H1 (cell line): ENCODE results near the gene SEH1L. TPM values are rescaled to one million over a fixed set of nuclear protein-coding genes. Genes with fewer than 3 reads are reported as not detected.

ENCODE experiments used
- CTCF ChIA-PET: fragments of 300-600 bp; sonication (Branson Sonifier 250); formaldehyde crosslinking; loops from one replicate; lab custom pipeline; 2021; ENCODE audit not compliant: partially characterized antibody; lab: Charles Lee
- POLR2A ChIA-PET: fragments of 300-600 bp; sonication (Branson Sonifier 250); formaldehyde crosslinking; loops from one replicate; lab custom pipeline; 2021; ENCODE audit warnings: inconsistent platforms; ENCODE audit not compliant: partially characterized antibody; lab: Charles Lee
- DNase-seq, 2 experiments: peaks; one replicate each; pipeline versions ENCODE4 v3.0.0 to v3.0.0-alpha.2; 2010 to 2022; ENCODE audit warnings: low spot score in 2 of 2, low read depth in 1 of 2, mixed read lengths in 1 of 2
- FAIRE-seq: peaks from 2 replicates; lab custom pipeline; 2011; peaks lifted over from hg19 to GRCh38; lab: Jason Lieb, UNC
- H2AFZ ChIP-seq: 2 replicates; pipeline ENCODE4 v1.8.1; 2012; ENCODE audit warnings: low read length, inconsistent platforms
- H2AK5ac ChIP-seq: 2 replicates; pipeline ENCODE4 v1.6.1; 2013; ENCODE audit warnings: low read depth, low read length
- H2BK120ac ChIP-seq: replicated peaks from 2 replicates; pipeline ENCODE3; 2013; ENCODE audit warnings: low read depth, low read length, inconsistent platforms
- H2BK12ac ChIP-seq: 2 replicates; pipeline ENCODE4 v1.6.1; 2013; ENCODE audit warnings: low read depth, low read length
- H2BK15ac ChIP-seq: 2 replicates; pipeline ENCODE4 v1.6.1; 2013; ENCODE audit warnings: low read length
- H2BK20ac ChIP-seq: 2 replicates; pipeline ENCODE4 v1.6.1; 2013; ENCODE audit warnings: low read length
- H2BK5ac ChIP-seq: 2 replicates; pipeline ENCODE4 v1.6.1; 2013; ENCODE audit warnings: low read depth, low read length
- H3K14ac ChIP-seq: 2 replicates; pipeline ENCODE4 v1.6.1; 2013; ENCODE audit warnings: inconsistent platforms; ENCODE audit not compliant: insufficient read length
- H3K18ac ChIP-seq: 2 replicates; pipeline ENCODE4 v1.6.1; 2013; ENCODE audit warnings: low read length; ENCODE audit errors: extremely low read depth
- H3K23ac ChIP-seq: 2 replicates; pipeline ENCODE4 v1.6.1; 2013; ENCODE audit warnings: inconsistent platforms; ENCODE audit not compliant: insufficient read length
- H3K23me2 ChIP-seq: 2 replicates; pipeline ENCODE4 v1.6.1; 2013; ENCODE audit warnings: low read depth, low read length
- H3K27ac ChIP-seq: 2 replicates; pipeline ENCODE4 v1.6.1; 2011; ENCODE audit warnings: low read depth, low read length, inconsistent platforms
- H3K27me3 ChIP-seq, 4 experiments: replicated peaks in 1 of 4; 1 replicate in 1 of 4; 2 replicates in 3 of 4; pipeline versions ENCODE4 v1.6.1 to v1.8.1; 2011 to 2013; ENCODE audit warnings: low read length in 3 of 4, mild to moderate bottlenecking in 3 of 4, inconsistent platforms in 2 of 4, mixed read lengths in 2 of 4, moderate library complexity in 1 of 4; ENCODE audit not compliant: control insufficient read depth in 3 of 4, insufficient read depth in 3 of 4; ENCODE audit errors: extremely low read depth in 1 of 4
- H3K36me3 ChIP-seq, 4 experiments: 2 replicates each; pipeline versions ENCODE4 v1.6.1 to v1.8.1; 2011 to 2013; ENCODE audit warnings: mild to moderate bottlenecking in 4 of 4, low read length in 3 of 4, moderate library complexity in 2 of 4, control low read depth in 1 of 4, inconsistent platforms in 1 of 4; ENCODE audit not compliant: insufficient read depth in 4 of 4, control insufficient read depth in 2 of 4
- H3K4ac ChIP-seq: replicated peaks from 2 replicates; pipeline ENCODE3; 2013; ENCODE audit warnings: low read length, low read depth, mixed read lengths, inconsistent platforms; ENCODE audit not compliant: insufficient read length
- H3K4me1 ChIP-seq, 4 experiments: replicated peaks in 1 of 4; 1 replicate in 1 of 4; 2 replicates in 3 of 4; pipeline versions ENCODE4 v1.6.1 to v1.8.1; 2011 to 2013; ENCODE audit warnings: low read length in 3 of 4, inconsistent platforms in 2 of 4, mixed read lengths in 1 of 4; ENCODE audit not compliant: insufficient read depth in 4 of 4, control insufficient read depth in 3 of 4
- H3K4me2 ChIP-seq, 2 experiments: 2 replicates each; pipeline versions ENCODE4 v1.6.1 to v1.8.1; 2011 to 2013; ENCODE audit warnings: low read depth in 2 of 2, low read length in 2 of 2, control low read depth in 1 of 2, inconsistent platforms in 1 of 2, mild to moderate bottlenecking in 1 of 2; ENCODE audit not compliant: insufficient read depth in 1 of 2
- H3K4me3 ChIP-seq, 4 experiments: fragments of 200-600, 300-600 bp in 1 of 4; sonication (generic), shearing (Covaris generic), sonication (Bioruptor Twin) in 1 of 4; 2 replicates each; pipeline versions ENCODE4 v1.5.1 to v1.8.1; 2011 to 2016; ENCODE audit warnings: low read length in 4 of 4, low read depth in 3 of 4, control low read depth in 2 of 4, inconsistent platforms in 2 of 4, mild to moderate bottlenecking in 2 of 4, mixed read lengths in 1 of 4, moderate library complexity in 1 of 4; ENCODE audit not compliant: insufficient read depth in 2 of 4; ENCODE audit errors: extremely low read depth in 1 of 4
- H3K56ac ChIP-seq: replicated peaks from 2 replicates; pipeline ENCODE3; 2013; ENCODE audit warnings: low read depth, mild to moderate bottlenecking, mixed read lengths, low read length, inconsistent platforms; ENCODE audit not compliant: insufficient read length
- H3K79me1 ChIP-seq: 2 replicates; pipeline ENCODE4 v1.6.1; 2013; ENCODE audit warnings: low read depth, low read length, control low read depth
- H3K79me2 ChIP-seq, 2 experiments: 2 replicates each; pipeline versions ENCODE4 v1.6.1 to v1.8.1; 2012 to 2013; ENCODE audit warnings: low read length in 2 of 2, mild to moderate bottlenecking in 2 of 2, inconsistent platforms in 1 of 2; ENCODE audit not compliant: insufficient read depth in 2 of 2, control insufficient read depth in 1 of 2
- H3K9ac ChIP-seq, 4 experiments: replicated peaks in 1 of 4; 1 replicate in 1 of 4; 2 replicates in 3 of 4; pipeline versions ENCODE4 v1.6.1 to v1.8.1; 2011 to 2013; ENCODE audit warnings: low read depth in 3 of 4, low read length in 3 of 4, control low read depth in 2 of 4, mild to moderate bottlenecking in 2 of 4, moderate library complexity in 2 of 4, inconsistent platforms in 1 of 4; ENCODE audit errors: extremely low read depth in 1 of 4
- H3K9me3 ChIP-seq, 2 experiments: 2 replicates each; pipeline versions ENCODE4 v1.6.1 to v1.8.1; 2012 to 2013; ENCODE audit warnings: mild to moderate bottlenecking in 2 of 2, moderate library complexity in 2 of 2, control low read depth in 1 of 2, inconsistent platforms in 1 of 2, low read depth in 1 of 2, low read length in 1 of 2, mixed read lengths in 1 of 2; ENCODE audit not compliant: insufficient read depth in 2 of 2
- H4K20me1 ChIP-seq, 2 experiments: replicated peaks in 1 of 2; 2 replicates each; pipeline versions ENCODE3 to v1.8.1; 2011 to 2013; ENCODE audit warnings: inconsistent platforms in 2 of 2, low read length in 2 of 2, mild to moderate bottlenecking in 1 of 2; ENCODE audit not compliant: insufficient read depth in 2 of 2, control insufficient read depth in 1 of 2
- H4K5ac ChIP-seq: 2 replicates; pipeline ENCODE4 v1.6.1; 2013; ENCODE audit warnings: low read length, low read depth, mixed read lengths, inconsistent platforms; ENCODE audit not compliant: insufficient read length
- H4K8ac ChIP-seq: 2 replicates; pipeline ENCODE4 v1.8.0; 2013; ENCODE audit warnings: mild to moderate bottlenecking, moderate library complexity, low read length, inconsistent platforms; ENCODE audit not compliant: insufficient read depth; ENCODE audit errors: extremely low read depth
- H4K91ac ChIP-seq: replicated peaks from 2 replicates; pipeline ENCODE3; 2013; ENCODE audit warnings: low read length, mixed read lengths, inconsistent platforms; ENCODE audit not compliant: insufficient read length
- CEBPB ChIP-seq: IDR thresholded peaks from 2 replicates; pipeline ENCODE4 v1.6.1; 2012; ENCODE audit warnings: low read depth, low read length
- CTCF ChIP-seq, 3 experiments: IDR thresholded peaks; 1 replicate in 2 of 3; 2 replicates in 1 of 3; pipeline versions ENCODE4 v1.5.1 to v1.6.1; 2011; ENCODE audit warnings: low read length in 3 of 3, mild to moderate bottlenecking in 3 of 3, inconsistent platforms in 2 of 3, low read depth in 1 of 3, moderate library complexity in 1 of 3; ENCODE audit not compliant: insufficient read depth in 1 of 3; ENCODE audit errors: control extremely low read depth in 1 of 3
- HDAC2 ChIP-seq, 2 experiments: fragments of 300-600 bp in 1 of 2; sonication (generic) in 1 of 2; IDR thresholded peaks; 2 replicates each; pipeline ENCODE4 v1.6.1; 2011 to 2012; ENCODE audit warnings: low read depth in 2 of 2, low read length in 2 of 2, mild to moderate bottlenecking in 2 of 2, moderate library complexity in 2 of 2, borderline replicate concordance in 1 of 2, inconsistent platforms in 1 of 2
- MAX ChIP-seq: IDR thresholded peaks from 2 replicates; pipeline ENCODE4 v1.6.1; 2012; ENCODE audit warnings: inconsistent platforms
- PHF8 ChIP-seq: fragments of 200-600 bp; sonication (generic); conservative IDR thresholded peaks from 2 replicates; pipeline ENCODE4 v1.7.1; 2012; ENCODE audit warnings: low read depth, mild to moderate bottlenecking, inconsistent platforms, low read length, moderate library complexity
- RAD21 ChIP-seq, 2 experiments: IDR thresholded peaks in 1 of 2; conservative IDR thresholded peaks in 1 of 2; 2 replicates each; pipeline ENCODE4 v1.6.1; 2011; ENCODE audit warnings: low read depth in 2 of 2, low read length in 2 of 2, improper control_type of control experiment in 1 of 2, inconsistent platforms in 1 of 2, mild to moderate bottlenecking in 1 of 2, moderate library complexity in 1 of 2
- SIRT6 ChIP-seq: IDR thresholded peaks from one replicate; pipeline ENCODE4 v1.7.1; 2012; ENCODE audit warnings: low read length, inconsistent platforms
- WGBS, 2 experiments: shearing (Covaris generic) in 1 of 2; methylation state at CpG; one replicate each; pipeline versions ENCODE4 v1.1.6 to v1.1.7; 2013 to 2015; ENCODE audit warnings: low lambda C conversion rate in 2 of 2, mixed read lengths in 2 of 2, inconsistent platforms in 1 of 2, low coverage in 1 of 2, missing lambda C conversion rate in 1 of 2; ENCODE audit not compliant: insufficient replicate concordance in 2 of 2, insufficient coverage in 1 of 2, insufficient read length in 1 of 2; ENCODE audit errors: extremely low coverage in 1 of 2, missing lambda C conversion rate in 1 of 2; 5-methylcytosine and 5-hydroxymethylcytosine counted together
- polyA plus RNA-seq, 7 experiments: library from polyadenylated mRNA; depleted of rRNA in 3 of 7; stranded (reverse) in 5 of 7; unstranded in 2 of 7; fragments of >200 nt in 5 of 7; fragments of 200-250 nt in 2 of 7; gene quantifications; 1 replicate in 5 of 7; 2 replicates in 1 of 7; 4 replicates in 1 of 7; pipeline versions ENCODE4 v1.2.1 to v1.2.3, GENCODE V29; 2011 to 2013; ENCODE audit warnings: missing spikeins in 2 of 7, mixed read lengths in 2 of 7
- total RNA-seq: library from RNA; stranded (reverse); fragmentation: NEBNext Ultra II Directional; extraction: Animal tissue kit (Norgen Biotek cat#: 25700); gene quantifications from 2 replicates; pipeline ENCODE4 v1.2.1, GENCODE V29; 2021

The SEH1L gene
- total and polyA plus RNA-seq, 2 of the 8 experiments (the other 6 are each of a cell fraction or from before 2014, with no cell fraction given), result 41.7 to 96.7 TPM

- Histone ChIP-seq H3K4ac (no peak overlapping the region), H3K14ac (no peak overlapping the region), H2BK5ac (no peak overlapping the region), H4K91ac (no peak overlapping the region), H3K23me2 (0 out of 2 replicates have a peak, but pooled peaks cover 1% of the 10 kb centered on the region), H2AK5ac (no peak overlapping the region), H2BK20ac (no peak overlapping the region)
- FAIRE-seq, result peak; percentile 70
- CTCF ChIA-PET, result interaction anchor here (0.6 to 1.6 kb wide), 5 partner anchors 10 to 686 kb away, joined by 3 to 4 read pairs (median 3); no protein-coding TSS in a partner anchor
- TF ChIP-seq PHF8 (0 out of 2 replicates have a peak, but pooled peaks have one; percentile 19), HDAC2 (IDR thresholded peaks at IDR 0.05; ENCODE audit: borderline replicate concordance in 1 of 2, low read depth in 2 of 2, low read length in 2 of 2) (no peak), RAD21 (IDR thresholded peaks at IDR 0.05 in 1 of 2, conservative IDR thresholded peaks at IDR 0.05 in 1 of 2; ENCODE audit: low read depth in 2 of 2, low read length in 2 of 2) (peak; percentile 58 to 60), MAX (peak; percentile 58; the same call in 1 of the 2 replicates), CEBPB (peak; percentile 1; the same call in 1 of the 2 replicates), CTCF (IDR thresholded peaks at IDR 0.05; ENCODE audit: control extremely low read depth in 1 of 3, insufficient read depth in 1 of 3, low read depth in 1 of 3, low read length in 3 of 3) (peak; percentile 65 to 78 (median 76)), SIRT6 (no peak)
- TF ChIP-seq, all 59 proteins: peak for 5
- H3K4me3 ChIP-seq, result no peak overlapping the region
- no peak overlapping the region for H3K56ac ChIP-seq
- peak; percentile 69 to 79 for DNase-seq
- peaks cover 10% of the 10 kb centered on the region for H3K79me1 ChIP-seq
- no peak overlapping the region for H4K5ac ChIP-seq
- POLR2A ChIA-PET, result interaction anchor here (1.5 kb wide), 1 partner anchor 10 kb away, joined by 5 read pairs; no protein-coding TSS in a partner anchor
- H3K9me3 ChIP-seq, result no peaks in the 10 kb centered on the region
- H2BK15ac ChIP-seq, result no peak overlapping the region
- no peaks in the 10 kb centered on the region for H3K27me3 ChIP-seq
- H3K23ac ChIP-seq, result no peak overlapping the region
- H3K9ac ChIP-seq, result no peak overlapping the region
- no peak overlapping the region for H2BK12ac ChIP-seq
- no peaks in the 10 kb centered on the region for H3K4me1 ChIP-seq
- H3K36me3 ChIP-seq, result peaks cover 0 to 13% (median under 1%) of the 10 kb centered on the region in 4 experiments; a peak in 4 of 8 replicates
- H2BK120ac ChIP-seq, result no peak overlapping the region
- no peak overlapping the region for H2AFZ ChIP-seq
- H4K20me1 ChIP-seq, result peaks cover 4 to 7% of the 10 kb centered on the region in 2 experiments
- H3K27ac ChIP-seq, result no peak overlapping the region
- H3K18ac ChIP-seq, result no peak overlapping the region; the same call in 1 of the 2 replicates
- peaks cover 0 to 16% of the 10 kb centered on the region in 2 experiments; a peak in 3 of 4 replicates for H3K79me2 ChIP-seq
- H4K8ac ChIP-seq, result no peak overlapping the region
- WGBS, 2 experiments, result 33% methylated on average over 6 of the region's 7 CpGs; no CpG with 5 or more reads in 1 of the 2 experiments
- no peak overlapping the region for H3K4me2 ChIP-seq
Measured at GRCh38 chr18:13003466-13003896, 55.7 kb downstream of the SEH1L start.
